ENCODE measurements around the gene SUCNR1.

DNA sequence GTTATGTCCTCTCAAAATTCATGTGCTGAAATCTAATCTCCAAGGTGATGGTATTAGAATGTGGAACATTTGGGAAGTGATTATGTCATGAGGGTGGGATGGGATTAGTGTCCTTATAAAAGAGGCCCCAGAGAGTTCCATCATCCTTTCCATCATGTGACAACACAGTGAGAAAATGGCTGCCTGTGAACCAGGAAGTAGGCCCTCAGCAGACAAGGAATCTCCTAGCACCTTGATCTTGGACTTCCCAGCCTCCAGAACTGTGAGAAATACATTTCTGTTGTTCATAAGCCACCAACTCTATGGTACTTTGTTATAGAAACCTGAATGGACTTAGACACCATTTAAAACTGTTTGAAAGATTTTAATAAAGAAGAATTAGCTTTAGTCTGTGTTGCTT lies 20.8 kb downstream of the SUCNR1 start:
- no peak for TF ChIP-seq POLR2A (IDR thresholded peaks at IDR 0.05)
- TF ChIP-seq, protein P1, sequence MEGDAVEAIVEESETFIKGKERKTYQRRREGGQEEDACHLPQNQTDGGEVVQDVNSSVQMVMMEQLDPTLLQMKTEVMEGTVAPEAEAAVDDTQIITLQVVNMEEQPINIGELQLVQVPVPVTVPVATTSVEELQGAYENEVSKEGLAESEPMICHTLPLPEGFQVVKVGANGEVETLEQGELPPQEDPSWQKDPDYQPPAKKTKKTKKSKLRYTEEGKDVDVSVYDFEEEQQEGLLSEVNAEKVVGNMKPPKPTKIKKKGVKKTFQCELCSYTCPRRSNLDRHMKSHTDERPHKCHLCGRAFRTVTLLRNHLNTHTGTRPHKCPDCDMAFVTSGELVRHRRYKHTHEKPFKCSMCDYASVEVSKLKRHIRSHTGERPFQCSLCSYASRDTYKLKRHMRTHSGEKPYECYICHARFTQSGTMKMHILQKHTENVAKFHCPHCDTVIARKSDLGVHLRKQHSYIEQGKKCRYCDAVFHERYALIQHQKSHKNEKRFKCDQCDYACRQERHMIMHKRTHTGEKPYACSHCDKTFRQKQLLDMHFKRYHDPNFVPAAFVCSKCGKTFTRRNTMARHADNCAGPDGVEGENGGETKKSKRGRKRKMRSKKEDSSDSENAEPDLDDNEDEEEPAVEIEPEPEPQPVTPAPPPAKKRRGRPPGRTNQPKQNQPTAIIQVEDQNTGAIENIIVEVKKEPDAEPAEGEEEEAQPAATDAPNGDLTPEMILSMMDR (IDR thresholded peaks at IDR 0.05) = no peak
- no peak for TF ChIP-seq POLR2AphosphoS5 (IDR thresholded peaks at IDR 0.05)
